Measurements from ENCODE around the gene FAM149B1. TPM values are rescaled to one million over a fixed set of nuclear protein-coding genes. Genes with fewer than 3 reads are reported as not detected.

FAM149B1 gene
- total RNA-seq, 1 donor = 28.5 TPM

- peak; percentile 60 for DNase-seq (ENCODE audit: low read depth)
- H3K4me3 ChIP-seq (ENCODE audit: low read depth, low read length) = no peak overlapping the region
- TF ChIP-seq, protein P1, sequence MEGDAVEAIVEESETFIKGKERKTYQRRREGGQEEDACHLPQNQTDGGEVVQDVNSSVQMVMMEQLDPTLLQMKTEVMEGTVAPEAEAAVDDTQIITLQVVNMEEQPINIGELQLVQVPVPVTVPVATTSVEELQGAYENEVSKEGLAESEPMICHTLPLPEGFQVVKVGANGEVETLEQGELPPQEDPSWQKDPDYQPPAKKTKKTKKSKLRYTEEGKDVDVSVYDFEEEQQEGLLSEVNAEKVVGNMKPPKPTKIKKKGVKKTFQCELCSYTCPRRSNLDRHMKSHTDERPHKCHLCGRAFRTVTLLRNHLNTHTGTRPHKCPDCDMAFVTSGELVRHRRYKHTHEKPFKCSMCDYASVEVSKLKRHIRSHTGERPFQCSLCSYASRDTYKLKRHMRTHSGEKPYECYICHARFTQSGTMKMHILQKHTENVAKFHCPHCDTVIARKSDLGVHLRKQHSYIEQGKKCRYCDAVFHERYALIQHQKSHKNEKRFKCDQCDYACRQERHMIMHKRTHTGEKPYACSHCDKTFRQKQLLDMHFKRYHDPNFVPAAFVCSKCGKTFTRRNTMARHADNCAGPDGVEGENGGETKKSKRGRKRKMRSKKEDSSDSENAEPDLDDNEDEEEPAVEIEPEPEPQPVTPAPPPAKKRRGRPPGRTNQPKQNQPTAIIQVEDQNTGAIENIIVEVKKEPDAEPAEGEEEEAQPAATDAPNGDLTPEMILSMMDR (IDR thresholded peaks at IDR 0.05; ENCODE audit: insufficient read depth, low read depth, low read length) = peak; percentile 70
Measured at GRCh38 chr10:73159038-73159648, 8.8 kb upstream of the FAM149B1 start.

GRCh38 chr10:73161079-73161478, 6.8 kb upstream of the FAM149B1 start:
- TF ChIP-seq, protein P1 (IDR thresholded peaks at IDR 0.05; ENCODE audit: insufficient read depth, low read depth, low read length) = no peak
- no peak overlapping the region for H3K4me3 ChIP-seq (ENCODE audit: low read depth, low read length)
- DNase-seq (ENCODE audit: low read depth) = no peak

- DNase-seq (ENCODE audit: low read depth) = no peak
- no peak overlapping the region for H3K4me3 ChIP-seq (ENCODE audit: low read depth, low read length)
- TF ChIP-seq, protein P1 (IDR thresholded peaks at IDR 0.05; ENCODE audit: insufficient read depth, low read depth, low read length) = no peak
Measured at GRCh38 chr10:73161662-73162061, 6.3 kb upstream of the FAM149B1 start.

GRCh38 chr10:73163096-73163495, 4.8 kb upstream of the FAM149B1 start:
- TF ChIP-seq, protein P1 (IDR thresholded peaks at IDR 0.05; ENCODE audit: insufficient read depth, low read depth, low read length) = no peak
- no peak for DNase-seq (ENCODE audit: low read depth)

DNA sequence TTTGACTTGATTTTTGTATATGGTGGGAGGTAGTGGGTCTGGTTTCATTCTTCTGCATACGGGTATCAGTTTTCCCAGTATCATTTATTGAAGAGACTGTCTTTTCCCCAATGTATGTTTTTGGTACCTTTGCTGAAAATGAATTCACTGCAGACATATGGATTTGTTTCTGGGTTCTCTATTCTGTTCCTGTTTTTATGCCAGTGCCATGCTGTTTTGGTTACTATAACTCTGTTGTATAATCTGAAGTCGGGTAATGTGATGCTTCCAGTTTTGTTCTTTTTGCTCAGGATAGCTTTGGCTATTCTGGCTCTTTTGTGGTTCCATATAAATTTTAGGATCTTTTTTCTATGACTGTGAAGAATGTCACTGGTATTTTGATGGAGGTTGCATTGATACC, 947 bp upstream of the FAM149B1 start:
- TF ChIP-seq, protein P1 (IDR thresholded peaks at IDR 0.05; ENCODE audit: insufficient read depth, low read depth, low read length) = no peak
- DNase-seq (ENCODE audit: low read depth) = no peak
- peak overlapping the region; percentile 83 for H3K4me3 ChIP-seq (ENCODE audit: low read depth, low read length)

More at GRCh38 chr10:73163096-73163495, 4.8 kb upstream of the FAM149B1 start:
- H3K4me3 ChIP-seq (ENCODE audit: low read depth, low read length) = no peak overlapping the region

DNA sequence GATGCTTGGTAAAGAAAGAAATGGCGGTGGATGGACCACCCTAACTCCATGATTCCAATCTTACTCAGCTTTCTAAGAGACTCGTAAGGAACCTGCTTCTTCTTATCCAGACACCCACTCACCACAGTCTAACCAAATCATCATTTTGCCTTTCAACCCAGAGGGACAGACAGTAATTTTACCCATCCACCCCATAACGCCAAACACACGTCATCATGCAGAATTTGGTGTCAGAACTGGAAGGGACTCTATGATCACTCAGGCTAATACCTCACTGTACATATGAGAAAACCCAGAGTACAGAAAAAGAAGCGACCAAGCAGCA, 499 bp upstream of the FAM149B1 start:
- TF ChIP-seq, protein P1 (IDR thresholded peaks at IDR 0.05; ENCODE audit: insufficient read depth, low read depth, low read length) = no peak
- peak overlapping the region; percentile 83 for H3K4me3 ChIP-seq (ENCODE audit: low read depth, low read length)
- DNase-seq (ENCODE audit: low read depth) = no peak

- peak overlapping the region; percentile 83 for H3K4me3 ChIP-seq (ENCODE audit: low read depth, low read length)
- TF ChIP-seq, protein P1 (IDR thresholded peaks at IDR 0.05; ENCODE audit: insufficient read depth, low read depth, low read length) = no peak
- DNase-seq (ENCODE audit: low read depth) = no peak
Measured at GRCh38 chr10:73168465-73168803, 515 bp downstream of the FAM149B1 start.
